ENCODE data around the gene POLN. TPM values are rescaled to one million over a fixed set of nuclear protein-coding genes. Genes with fewer than 3 reads are reported as not detected.
"Not testable (repeated sequence)": the region's sequence is repeated elsewhere in the genome, so short reads cannot be mapped to it uniquely, and the experiment has no call there.

POLN gene
- total RNA-seq, 1 experiment from 2014 or later, result 0.50 TPM

GRCh38 chr4:2174061-2174460, 67.9 kb downstream of the POLN start:
- no peak for DNase-seq (ENCODE audit: extremely low read depth, low read depth)

- DNase-seq (ENCODE audit: extremely low read depth, low read depth), result no peak
Measured at GRCh38 chr4:2172627-2173231, 69.2 kb downstream of the POLN start.

GRCh38 chr4:2172161-2172560, 69.8 kb downstream of the POLN start:
- no peak for DNase-seq (ENCODE audit: extremely low read depth, low read depth)

- DNase-seq (ENCODE audit: extremely low read depth, low read depth), result no peak
Measured at GRCh38 chr4:2168469-2169319, 73.2 kb downstream of the POLN start.

GRCh38 chr4:2166253-2166652, 75.7 kb downstream of the POLN start:
- no peak for DNase-seq (ENCODE audit: extremely low read depth, low read depth)

GRCh38 chr4:2165391-2165790, 76.5 kb downstream of the POLN start:
- no peak for DNase-seq (ENCODE audit: extremely low read depth, low read depth)

GRCh38 chr4:2163311-2163821, 78.6 kb downstream of the POLN start:
- no peak for DNase-seq (ENCODE audit: extremely low read depth, low read depth)

GRCh38 chr4:2161092-2161703, 80.7 kb downstream of the POLN start:
- DNase-seq (ENCODE audit: extremely low read depth, low read depth), result not testable (repeated sequence)

GRCh38 chr4:2159931-2160330, 82.0 kb downstream of the POLN start:
- DNase-seq (ENCODE audit: extremely low read depth, low read depth), result no peak

- DNase-seq (ENCODE audit: extremely low read depth, low read depth), result no peak
Measured at GRCh38 chr4:2155246-2155645, 86.7 kb downstream of the POLN start.

- DNase-seq (ENCODE audit: extremely low read depth, low read depth), result no peak
Measured at GRCh38 chr4:2154215-2154740, 87.6 kb downstream of the POLN start.

- no peak for DNase-seq (ENCODE audit: extremely low read depth, low read depth)
Measured at GRCh38 chr4:2151544-2151943, 90.4 kb downstream of the POLN start.

- DNase-seq (ENCODE audit: extremely low read depth, low read depth), result no peak
Measured at GRCh38 chr4:2150076-2150475, 91.8 kb downstream of the POLN start.

GRCh38 chr4:2142630-2143427, 99.1 kb downstream of the POLN start:
- DNase-seq (ENCODE audit: extremely low read depth, low read depth), result no peak

GRCh38 chr4:2141762-2142451, 100.0 kb downstream of the POLN start:
- DNase-seq (ENCODE audit: extremely low read depth, low read depth), result no peak

GRCh38 chr4:2141022-2141761, 100.7 kb downstream of the POLN start:
- DNase-seq (ENCODE audit: extremely low read depth, low read depth), result no peak

GRCh38 chr4:2138846-2139500, 102.9 kb downstream of the POLN start:
- no peak for DNase-seq (ENCODE audit: extremely low read depth, low read depth)

GRCh38 chr4:2136726-2137125, 105.2 kb downstream of the POLN start:
- no peak for DNase-seq (ENCODE audit: extremely low read depth, low read depth)

GRCh38 chr4:2135083-2135482, 106.8 kb downstream of the POLN start:
- DNase-seq (ENCODE audit: extremely low read depth, low read depth), result no peak
